A549 (cell line): ENCODE data around the gene CDC23.
"Not testable (repeated sequence)": the region's sequence is repeated elsewhere in the genome, so short reads cannot be mapped to it uniquely, and the experiment has no call there.

ENCODE experiments used
- CHD4 ChIP-seq: fragments of 200-600 bp; sonication (generic); IDR thresholded peaks from 2 replicates; pipeline ENCODE4 v1.6.1; 2016; ENCODE audit warnings: antibody characterized with exemption, mild to moderate bottlenecking, borderline replicate concordance
- CTCF ChIP-seq: fragments of >200 bp; sonication (Bioruptor Twin); formaldehyde crosslinking; IDR thresholded peaks from 3 replicates; pipeline ENCODE4 v1.5.1; 2016
- EP300 ChIP-seq, 2 experiments: fragments of >200 bp; sonication (Bioruptor Twin); formaldehyde crosslinking; IDR thresholded peaks; 2 replicates in 1 of 2; 3 replicates in 1 of 2; pipeline ENCODE4 v1.6.1; 2016 to 2017
- FOXS1 ChIP-seq: fragments of 250-450 bp; sonication (Bioruptor Pico); IDR thresholded peaks from 2 replicates; pipeline ENCODE4 v1.5.0; 2020; ENCODE audit warnings: mild to moderate bottlenecking, moderate library complexity
- HOXB13 ChIP-seq: fragments of 250-450 bp; sonication (Bioruptor Pico); IDR thresholded peaks from 2 replicates; pipeline ENCODE4 v1.5.0; 2020; ENCODE audit warnings: low read depth, mild to moderate bottlenecking, moderate library complexity
- NR3C1 ChIP-seq: fragments of >200 bp; sonication (Bioruptor Twin); formaldehyde crosslinking; IDR thresholded peaks from 3 replicates; pipeline ENCODE4 v1.6.1; 2017
- POLR2A ChIP-seq: IDR thresholded peaks from 2 replicates; pipeline ENCODE4 v1.6.1; 2012; ENCODE audit warnings: mild to moderate bottlenecking, low read length
- SREBF2 ChIP-seq: fragments of 450-650 bp; IDR thresholded peaks from 2 replicates; pipeline ENCODE4 v1.6.1; 2014; ENCODE audit warnings: mild to moderate bottlenecking, moderate library complexity
- TF ChIP-seq, protein P1 (sequence below): fragments of 200-600 bp; sonication (generic); IDR thresholded peaks from 2 replicates; pipeline ENCODE4 v1.6.1; 2016; ENCODE audit warnings: antibody characterized with exemption, mild to moderate bottlenecking, moderate library complexity
- TF ChIP-seq, protein P2 (sequence below): IDR thresholded peaks from 2 replicates; pipeline ENCODE4 v1.6.1; 2012

- TF ChIP-seq, protein P1, sequence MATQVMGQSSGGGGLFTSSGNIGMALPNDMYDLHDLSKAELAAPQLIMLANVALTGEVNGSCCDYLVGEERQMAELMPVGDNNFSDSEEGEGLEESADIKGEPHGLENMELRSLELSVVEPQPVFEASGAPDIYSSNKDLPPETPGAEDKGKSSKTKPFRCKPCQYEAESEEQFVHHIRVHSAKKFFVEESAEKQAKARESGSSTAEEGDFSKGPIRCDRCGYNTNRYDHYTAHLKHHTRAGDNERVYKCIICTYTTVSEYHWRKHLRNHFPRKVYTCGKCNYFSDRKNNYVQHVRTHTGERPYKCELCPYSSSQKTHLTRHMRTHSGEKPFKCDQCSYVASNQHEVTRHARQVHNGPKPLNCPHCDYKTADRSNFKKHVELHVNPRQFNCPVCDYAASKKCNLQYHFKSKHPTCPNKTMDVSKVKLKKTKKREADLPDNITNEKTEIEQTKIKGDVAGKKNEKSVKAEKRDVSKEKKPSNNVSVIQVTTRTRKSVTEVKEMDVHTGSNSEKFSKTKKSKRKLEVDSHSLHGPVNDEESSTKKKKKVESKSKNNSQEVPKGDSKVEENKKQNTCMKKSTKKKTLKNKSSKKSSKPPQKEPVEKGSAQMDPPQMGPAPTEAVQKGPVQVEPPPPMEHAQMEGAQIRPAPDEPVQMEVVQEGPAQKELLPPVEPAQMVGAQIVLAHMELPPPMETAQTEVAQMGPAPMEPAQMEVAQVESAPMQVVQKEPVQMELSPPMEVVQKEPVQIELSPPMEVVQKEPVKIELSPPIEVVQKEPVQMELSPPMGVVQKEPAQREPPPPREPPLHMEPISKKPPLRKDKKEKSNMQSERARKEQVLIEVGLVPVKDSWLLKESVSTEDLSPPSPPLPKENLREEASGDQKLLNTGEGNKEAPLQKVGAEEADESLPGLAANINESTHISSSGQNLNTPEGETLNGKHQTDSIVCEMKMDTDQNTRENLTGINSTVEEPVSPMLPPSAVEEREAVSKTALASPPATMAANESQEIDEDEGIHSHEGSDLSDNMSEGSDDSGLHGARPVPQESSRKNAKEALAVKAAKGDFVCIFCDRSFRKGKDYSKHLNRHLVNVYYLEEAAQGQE, result not testable (repeated sequence)
- not testable (repeated sequence) for TF ChIP-seq CTCF; POLR2A; EP300 (IDR thresholded peaks at IDR 0.05); HOXB13 (CRISPR knock-in tag); FOXS1 (CRISPR knock-in tag); CHD4; SREBF2; NR3C1
- TF ChIP-seq, protein P2, sequence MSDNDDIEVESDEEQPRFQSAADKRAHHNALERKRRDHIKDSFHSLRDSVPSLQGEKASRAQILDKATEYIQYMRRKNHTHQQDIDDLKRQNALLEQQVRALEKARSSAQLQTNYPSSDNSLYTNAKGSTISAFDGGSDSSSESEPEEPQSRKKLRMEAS, result not testable (repeated sequence)
Observed at GRCh38 chr5:138155977-138156376, 57.1 kb downstream of the CDC23 start.
